GM19452 (cell line): ENCODE measurements around the gene SCN2B.

Experiments
- ATAC-seq: cut with Tn5 transposase; IDR thresholded peaks from one replicate; pipeline ENCODE4 v1.9.1; 2021; ENCODE audit not compliant: unreplicated experiment

Gene SCN2B

DNA sequence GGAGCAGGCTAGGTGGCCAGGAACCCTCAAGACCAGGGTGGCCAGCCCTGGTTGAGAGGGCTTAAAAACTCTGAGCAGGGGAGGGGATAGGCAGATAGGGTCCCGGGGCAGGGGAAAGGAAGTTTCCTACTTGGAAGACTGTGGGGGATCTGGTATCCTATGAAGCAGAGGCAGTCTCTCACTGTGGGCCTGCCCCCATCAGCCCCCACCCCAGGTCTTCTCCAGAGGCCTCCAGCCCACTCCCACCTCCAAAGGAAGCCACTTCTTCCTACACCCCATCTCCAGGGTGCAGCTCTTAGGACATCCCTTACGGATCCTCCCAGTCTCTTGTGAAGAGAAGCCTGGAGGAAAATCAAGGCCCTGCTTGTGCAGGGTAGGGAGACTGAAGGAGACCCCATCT is 40.1 kb downstream of the SCN2B start:
- ATAC-seq: no peak

DNA sequence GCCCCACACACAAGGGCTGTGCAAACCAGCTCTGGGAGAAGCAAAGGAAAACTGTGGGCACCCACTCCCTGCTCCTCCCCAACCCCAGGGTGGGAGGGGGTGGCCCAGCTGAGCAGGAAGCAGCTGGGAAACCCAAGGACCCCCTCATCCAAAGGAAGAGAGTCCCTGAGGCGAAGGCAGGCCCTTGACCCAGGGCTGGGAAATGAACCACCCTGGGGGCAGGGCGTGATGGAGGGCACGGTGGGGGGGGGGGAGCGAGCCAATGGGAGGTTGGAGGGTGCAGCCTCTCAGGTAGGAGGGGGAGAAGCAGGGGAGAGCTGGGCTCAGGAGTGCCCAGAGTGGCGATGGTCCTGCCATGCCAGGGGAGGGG is 40.7 kb downstream of the SCN2B start:
- no peak for ATAC-seq

DNA sequence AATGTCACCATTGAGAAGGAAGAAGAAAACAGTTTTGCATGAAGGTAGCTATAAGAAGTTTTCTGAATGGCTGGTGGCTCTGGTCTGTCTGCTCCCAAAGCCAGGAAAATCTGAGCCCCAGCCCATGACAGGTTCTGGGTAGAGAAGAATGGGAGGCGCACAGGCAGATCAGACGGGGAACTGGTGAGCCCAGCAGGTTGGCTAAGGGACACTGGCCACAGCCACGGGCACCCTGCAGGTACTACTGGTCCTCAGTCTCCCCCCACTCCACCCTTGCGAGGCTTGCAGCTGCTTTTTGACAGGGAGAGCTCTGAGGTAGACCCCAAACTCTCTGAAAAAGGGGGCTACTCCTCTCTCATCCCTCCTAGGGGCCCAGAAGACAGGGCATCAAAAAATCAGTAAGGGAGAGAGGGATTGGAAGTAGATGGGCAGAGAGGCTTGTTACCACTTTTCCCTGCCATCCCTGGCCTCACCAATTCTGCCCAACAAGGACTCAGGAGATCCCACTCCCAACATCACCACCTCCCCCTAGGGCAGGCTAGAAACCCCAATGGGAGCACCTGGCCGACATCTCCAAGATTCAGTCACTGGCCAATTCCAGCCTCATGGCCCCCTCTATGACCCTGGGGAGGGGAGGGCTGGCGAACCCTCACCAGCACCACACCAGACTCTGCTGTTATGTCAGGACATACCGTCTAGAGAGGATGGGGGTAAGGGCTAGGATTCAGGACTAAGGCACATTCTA is 41.2 kb downstream of the SCN2B start:
- ATAC-seq: no peak

GRCh38 chr11:118133816-118134215 is 42.6 kb downstream of the SCN2B start:
- no peak for ATAC-seq

GRCh38 chr11:118132385-118133151 is 43.9 kb downstream of the SCN2B start:
- ATAC-seq: no peak

DNA sequence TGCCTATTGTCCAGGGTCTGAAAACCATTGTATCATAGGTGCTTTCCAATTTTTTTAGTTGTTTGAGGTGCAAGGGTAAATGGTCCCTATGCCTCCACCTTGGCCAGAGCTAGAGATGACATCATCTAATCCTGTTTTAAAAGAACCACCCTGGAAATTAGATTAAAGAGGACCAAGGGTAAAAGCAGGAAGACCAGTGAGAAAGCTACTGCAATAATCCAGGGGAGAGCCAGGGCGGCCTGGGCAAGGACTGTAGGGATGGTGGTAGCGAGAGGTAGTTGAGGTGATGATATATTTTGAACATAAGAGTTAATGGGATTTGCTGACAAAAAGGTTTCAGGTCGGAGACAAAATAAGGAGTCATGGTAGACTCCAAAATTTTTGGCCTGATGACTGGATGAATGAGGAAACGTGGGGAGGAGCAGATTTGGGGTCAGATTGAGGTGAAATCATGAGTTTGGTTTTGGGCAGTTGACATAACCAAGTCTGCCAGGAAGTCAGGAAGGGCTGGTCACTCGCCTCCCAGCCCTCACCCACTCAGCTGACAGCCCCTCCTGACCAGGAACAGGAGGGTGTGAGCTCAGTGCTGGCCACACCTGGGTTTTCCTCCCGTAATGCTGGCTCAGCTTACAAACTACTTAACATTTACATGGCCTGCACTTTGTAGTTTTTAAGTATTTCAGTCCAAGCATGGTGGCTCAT is 46.8 kb downstream of the SCN2B start:
- no peak for ATAC-seq

GRCh38 chr11:118128721-118129470 is 47.5 kb downstream of the SCN2B start:
- no peak for ATAC-seq

DNA sequence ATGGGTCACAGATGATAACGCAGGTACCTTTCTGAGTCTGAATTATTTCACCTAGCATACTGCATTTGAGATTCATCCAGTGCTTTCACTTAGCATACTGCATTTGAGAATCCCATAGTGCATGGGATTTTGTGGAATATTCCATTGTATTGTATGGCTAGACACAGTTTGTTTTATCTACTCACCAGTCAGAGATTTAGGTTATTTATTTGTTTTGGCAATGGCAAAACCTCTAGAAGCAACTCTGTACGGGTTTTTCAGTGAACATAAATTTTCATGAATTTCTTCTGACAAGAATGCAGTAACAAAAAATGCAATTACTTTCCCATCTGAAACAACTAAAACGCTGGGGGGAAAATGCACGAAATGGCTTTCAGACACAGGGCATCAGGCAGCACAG is 48.1 kb downstream of the SCN2B start:
- ATAC-seq: no peak

- ATAC-seq: no peak
These were observed 50.2 kb downstream of the SCN2B start for GRCh38 chr11:118126082-118126838.

- no peak for ATAC-seq
These were observed 51.4 kb downstream of the SCN2B start for GRCh38 chr11:118124929-118125535.

DNA sequence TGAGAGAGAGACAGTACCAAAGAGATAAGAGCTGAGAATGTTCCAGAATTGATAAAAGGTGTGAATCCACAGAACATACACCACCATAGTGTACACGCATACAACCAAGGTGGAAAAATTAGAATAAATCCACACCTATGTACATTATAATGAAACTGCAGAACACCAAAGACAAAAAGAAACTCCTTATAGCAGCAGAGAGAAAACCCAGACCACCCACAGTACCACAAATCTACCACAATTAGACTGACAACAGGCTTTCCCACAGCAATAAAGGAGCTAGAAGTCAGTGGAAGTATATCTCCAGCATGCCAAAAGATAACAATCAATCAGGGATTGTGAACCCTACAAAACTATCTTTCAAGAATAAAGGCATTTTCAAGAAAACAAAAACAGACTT is 55.6 kb downstream of the SCN2B start:
- ATAC-seq: no peak

DNA sequence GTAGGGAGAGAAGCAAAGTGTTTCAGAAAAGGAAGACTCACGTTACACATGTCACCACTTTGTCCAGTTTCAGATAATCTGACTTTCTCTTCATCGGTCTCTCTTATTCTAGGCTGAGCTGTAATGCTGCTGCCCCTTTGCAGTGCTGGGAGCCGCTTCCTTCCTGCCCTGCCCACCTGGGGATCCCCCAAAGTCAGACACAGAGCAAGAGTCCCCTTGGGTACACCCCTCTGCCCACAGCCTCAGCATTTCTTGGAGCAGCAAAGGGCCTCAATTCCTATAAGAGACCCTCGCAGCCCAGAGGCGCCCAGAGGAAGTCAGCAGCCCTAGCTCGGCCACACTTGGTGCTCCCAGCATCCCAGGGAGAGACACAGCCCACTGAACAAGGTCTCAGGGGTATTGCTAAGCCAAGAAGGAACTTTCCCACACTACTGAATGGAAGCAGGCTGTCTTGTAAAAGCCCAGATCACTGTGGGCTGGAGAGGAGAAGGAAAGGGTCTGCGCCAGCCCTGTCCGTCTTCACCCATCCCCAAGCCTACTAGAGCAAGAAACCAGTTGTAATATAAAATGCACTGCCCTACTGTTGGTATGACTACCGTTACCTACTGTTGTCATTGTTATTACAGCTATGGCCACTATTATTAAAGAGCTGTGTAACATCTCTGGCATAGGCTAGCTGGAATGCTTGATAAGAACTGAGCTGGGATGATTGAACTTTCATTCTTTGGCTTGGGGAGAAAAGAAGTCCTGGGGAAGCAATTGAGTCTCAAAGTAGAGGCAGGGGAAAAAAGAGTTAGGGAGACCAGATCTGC is 58.4 kb downstream of the SCN2B start:
- ATAC-seq: peak; percentile 69

GRCh38 chr11:118115048-118115447 is 61.4 kb downstream of the SCN2B start:
- no peak for ATAC-seq

DNA sequence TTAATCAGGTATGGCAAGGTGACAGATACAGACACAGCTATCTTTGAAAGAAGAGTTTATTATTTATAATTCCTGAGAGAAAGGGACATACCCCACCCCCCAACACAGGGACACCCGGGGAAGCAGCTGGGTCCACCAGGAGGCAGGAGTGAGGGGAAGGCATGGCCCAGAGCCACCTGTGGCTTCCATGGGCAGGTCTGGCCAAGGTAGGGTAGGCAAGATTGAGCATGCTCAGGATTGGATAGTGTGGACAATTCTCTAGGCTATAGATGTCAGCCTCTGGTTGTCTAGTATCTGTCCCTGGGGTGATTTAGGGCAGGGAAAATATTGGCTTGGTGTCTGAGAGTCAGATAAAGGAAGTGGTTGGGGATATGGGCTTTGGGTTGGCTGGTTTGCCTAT is 62.2 kb downstream of the SCN2B start:
- no peak for ATAC-seq

GRCh38 chr11:118112711-118113430 is 63.6 kb downstream of the SCN2B start:
- ATAC-seq: no peak
